NCI-H82 treated with DMSO at 0.1 percent for 48 hours (cell line): ENCODE data around the gene SFXN2.
"Not testable (repeated sequence)": the region's sequence is repeated elsewhere in the genome, so short reads cannot be mapped to it uniquely, and the experiment has no call there.

Experiments
- DNase-seq: peaks from one replicate; lab custom pipeline; 2025; ENCODE audit not compliant: unreplicated experiment; lab: John Stamatoyannopoulos, UW

Gene SFXN2

DNA sequence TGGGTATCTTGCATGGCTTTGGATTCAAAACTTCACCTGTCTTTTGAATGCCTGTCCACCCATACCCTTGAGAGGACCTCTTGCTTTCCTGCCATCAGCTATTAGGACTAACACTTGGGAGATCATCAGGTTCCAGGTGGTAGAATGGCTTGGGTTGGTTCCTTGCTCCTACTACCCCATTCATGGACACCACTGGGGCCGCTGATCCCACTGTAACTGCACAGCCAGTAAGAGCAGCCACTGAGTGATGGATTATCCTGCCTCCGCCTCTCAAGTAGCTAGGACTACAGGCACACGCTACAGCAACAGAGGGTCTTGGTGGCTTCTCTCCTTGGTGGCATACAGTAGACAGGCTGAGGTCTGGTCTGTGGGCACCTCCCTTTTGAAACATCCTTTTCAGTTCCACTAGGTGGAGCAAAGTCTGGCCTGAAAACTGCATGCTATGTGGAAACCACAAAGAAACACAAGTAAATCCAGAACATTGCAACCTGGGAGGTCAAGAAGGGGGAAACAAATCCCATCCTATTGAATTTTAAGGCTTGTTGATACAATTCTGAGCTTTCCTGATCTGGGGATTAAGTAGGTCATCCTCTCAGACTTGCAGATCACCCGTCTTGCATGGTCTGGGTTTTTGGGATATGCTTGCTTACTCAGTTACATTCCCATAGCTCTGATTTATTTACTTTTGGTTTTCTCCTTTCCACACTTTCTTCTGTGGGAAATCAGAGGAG is 38.7 kb downstream of the SFXN2 start:
- DNase-seq, result peak; percentile 6

DNA sequence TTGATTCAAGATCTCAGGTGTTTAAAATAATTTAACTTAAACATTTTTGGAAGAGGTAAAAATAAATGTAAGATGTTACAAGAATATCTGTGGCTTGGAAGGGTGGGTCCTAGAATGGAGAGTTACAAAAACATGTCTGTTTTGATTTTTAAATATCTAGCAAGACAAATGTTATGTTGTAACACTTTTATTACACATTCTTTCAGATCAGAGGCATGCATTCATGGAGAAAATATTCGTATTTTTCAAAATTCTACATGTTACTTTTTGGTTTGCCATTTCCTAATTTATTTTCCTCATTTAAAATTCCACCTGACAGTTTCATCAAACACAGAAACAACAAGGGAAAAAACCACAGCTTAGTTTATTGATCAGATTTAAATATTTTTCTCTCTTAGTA is 39.3 kb downstream of the SFXN2 start:
- no peak for DNase-seq

DNA sequence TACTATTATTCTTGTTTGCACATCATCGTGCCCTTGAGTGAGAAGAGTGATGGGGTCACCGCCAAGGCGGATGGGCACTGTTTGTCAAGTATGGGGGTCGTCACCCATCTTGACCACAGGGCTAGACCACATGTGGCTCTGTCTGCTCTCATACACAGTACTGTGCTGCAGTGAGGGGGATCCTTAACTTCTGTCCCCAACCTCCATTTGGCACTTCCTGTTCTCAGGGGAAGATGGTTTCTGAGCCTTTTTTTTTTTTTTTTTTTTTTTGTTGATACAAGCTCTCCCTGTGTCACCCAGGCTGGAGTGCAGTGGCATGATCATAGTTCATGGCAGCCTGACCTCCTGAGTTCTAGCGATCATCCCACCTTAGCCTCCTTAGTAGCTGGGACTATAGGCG is 42.9 kb downstream of the SFXN2 start:
- DNase-seq, result no peak

DNA sequence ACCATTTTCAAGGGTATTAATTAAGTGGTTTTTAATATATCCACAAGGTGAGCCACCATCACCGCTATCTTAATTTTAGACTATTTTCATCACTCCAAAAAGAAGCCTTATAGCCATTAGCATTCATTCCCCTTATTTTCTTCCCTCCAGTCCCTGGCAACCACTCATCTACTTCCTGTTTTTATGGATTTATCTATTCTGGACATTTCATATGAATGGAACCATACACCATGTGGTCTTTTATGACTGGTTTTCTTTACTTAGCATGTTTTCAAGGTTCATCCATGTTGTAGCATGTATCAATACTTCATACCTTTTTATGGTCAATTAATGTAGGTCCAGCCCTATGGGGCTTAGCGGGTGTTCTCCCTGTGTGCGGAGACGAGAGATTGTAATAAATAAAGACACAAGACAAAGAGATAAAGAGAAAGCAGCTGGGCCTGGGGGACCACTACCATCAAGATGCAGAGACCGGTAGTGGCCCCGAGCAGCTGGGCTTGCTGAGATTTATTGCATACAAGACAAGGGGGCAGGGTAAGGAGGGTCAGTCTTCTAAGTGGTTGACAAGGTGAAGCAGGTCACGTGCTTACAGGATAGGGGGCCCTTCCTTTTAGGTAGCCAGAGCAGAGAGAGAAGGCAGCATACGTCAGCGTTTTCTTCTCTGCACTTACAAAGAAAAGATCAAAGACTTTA is 44.0 kb downstream of the SFXN2 start:
- no peak for DNase-seq

DNA sequence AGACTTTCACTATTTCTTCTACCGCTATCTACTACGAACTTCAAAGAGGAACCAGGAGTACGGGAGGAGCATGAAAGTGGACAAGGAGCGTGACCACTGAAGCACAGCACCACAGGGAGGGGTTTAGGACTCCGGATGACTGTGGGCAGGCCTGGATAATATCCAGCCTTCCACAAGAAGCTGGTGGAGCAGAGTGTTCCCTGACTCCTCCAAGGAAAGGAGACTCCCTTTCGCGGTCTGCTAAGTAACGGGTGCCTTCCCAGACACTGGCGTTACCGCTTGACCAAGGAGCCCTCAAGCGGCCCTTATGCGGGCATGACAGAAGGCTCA is 44.5 kb downstream of the SFXN2 start:
- not testable (repeated sequence) for DNase-seq

DNA sequence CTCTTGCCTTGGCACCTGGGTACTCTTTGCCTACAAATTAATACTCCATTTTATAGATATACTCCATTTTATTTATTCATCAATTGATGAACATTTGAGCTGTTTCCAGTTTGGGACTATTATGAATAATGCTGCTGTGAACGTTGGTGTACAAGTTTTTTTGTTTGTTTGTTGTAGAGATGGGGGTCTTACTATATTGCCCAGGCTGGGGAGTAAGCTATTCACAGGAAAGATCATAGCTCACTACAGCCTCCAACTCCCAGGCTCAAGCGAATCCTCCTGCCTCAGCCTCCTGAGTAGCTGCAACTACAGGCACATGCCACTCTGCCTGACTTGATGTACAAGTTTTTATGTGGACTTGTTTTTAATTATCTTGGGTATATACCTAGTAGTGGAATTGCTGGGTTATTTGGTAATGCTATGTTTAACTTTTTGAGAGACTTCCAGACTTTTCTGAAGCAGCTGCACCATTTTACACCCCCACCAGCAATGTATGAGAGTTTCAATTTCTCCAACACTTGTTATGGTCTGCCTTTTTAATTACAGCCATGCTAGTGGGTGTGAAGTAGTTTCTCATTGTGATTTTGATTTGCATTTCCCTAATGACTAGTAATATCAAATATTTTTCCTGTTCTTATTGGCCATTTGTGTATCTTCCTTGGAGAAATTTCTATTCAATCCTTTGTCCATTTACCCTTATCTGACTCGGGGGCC is 45.2 kb downstream of the SFXN2 start:
- DNase-seq, result no peak

DNA sequence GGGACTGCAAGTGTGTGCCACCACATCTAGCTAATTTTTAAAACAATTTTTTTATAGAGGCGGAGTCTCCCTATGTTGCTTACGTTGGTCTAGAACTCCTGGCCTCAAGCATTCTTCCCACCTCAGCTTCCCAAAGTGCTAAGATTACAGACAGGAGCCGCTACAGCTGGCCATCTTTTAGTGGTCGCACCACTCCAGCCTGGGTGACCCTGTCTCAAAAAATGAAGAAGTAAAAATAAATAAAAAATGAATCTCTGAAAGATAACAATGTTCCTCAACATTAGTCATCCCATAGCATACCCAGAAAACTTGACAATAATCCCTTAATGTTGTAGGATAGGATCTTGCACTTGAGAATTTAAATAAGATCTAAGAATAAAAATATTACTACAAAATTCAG is 47.5 kb downstream of the SFXN2 start:
- no peak for DNase-seq

DNA sequence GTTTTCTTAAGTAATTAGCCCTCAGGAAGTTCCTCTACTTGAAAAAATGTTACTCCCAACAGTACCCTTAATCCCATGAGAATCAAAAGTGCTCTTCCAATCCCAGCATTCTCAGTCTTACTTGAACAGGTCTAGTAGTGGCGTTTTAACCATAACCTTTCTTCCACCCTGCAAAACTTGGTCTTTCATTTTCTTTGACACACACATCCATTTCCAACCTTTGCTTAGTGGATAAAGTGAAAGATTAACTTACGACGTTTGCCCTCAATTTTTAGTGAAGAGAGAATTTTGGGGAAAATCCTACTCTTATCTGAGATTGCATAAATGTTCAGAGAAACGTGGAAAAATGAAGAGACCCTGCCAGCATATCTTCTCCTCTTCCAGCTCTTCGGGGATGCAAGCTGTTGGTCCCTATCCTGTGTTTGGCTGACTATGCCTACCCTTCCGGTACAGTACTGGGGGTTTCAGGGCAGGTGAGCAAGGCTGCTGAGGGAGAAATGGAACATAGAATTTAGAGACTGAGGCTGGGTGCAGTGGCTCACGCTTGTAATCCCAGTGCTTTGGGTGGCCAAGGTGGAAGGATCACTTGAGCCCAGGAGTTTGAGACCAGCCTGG is 48.1 kb downstream of the SFXN2 start:
- DNase-seq, result no peak

DNA sequence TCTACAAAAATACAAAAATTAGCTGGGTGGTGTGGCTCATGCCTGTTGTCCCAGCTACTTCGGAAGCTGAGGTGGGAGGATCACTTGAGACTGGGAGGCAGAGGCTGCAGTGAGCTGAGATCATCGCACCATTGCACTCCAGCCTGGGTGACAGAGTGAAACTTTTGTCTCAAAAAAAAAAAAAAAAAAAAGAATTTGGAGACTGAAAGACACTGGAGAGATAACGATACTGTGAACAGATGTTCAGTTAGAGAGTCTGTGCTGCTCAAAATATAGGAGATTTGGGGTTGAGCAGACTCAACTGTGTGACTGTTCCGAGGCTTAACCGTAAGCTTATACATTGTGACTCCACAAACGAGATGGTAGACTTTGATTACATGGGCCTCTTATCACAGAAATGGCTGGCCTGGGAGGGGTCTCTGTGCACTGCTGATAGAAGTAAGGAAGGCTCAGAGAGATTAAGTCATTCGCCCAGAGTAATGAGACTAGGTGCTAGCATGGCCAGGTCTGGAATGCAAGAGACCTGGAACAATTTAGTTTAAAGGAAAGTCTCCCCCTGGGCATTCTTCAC is 48.7 kb downstream of the SFXN2 start:
- no peak for DNase-seq

DNA sequence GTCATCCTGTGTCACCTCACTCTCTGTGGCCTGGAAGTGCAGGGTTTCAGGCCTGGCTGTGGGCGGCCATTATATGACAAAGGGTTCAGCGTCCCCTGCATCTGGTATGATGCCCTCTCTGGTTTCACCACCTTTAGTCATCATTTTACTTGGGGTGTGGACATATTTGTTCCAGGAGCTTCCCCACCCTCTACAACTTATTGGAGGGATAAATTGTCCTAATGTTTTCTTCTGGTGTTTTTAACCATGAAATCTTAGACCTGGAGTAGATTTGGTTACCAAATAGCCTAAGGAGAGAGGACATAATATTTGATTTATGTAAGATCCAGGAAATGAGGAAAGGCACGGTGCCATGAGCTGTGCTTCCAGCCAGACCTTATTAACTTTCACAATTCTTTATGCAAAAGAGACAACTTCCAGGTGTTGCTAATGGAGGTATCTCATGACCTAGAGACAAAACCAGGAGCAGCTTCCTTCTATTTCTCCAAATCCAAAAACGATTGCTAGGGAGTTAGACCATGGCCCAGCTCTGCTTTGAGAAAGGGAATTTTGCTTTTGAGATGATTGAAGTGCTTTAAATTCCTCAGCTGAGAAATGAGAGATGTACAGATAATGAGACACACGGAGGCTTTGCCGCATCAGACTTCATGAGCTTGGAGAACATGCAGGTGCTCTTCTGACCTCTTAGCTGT is 50.2 kb downstream of the SFXN2 start:
- no peak for DNase-seq

DNA sequence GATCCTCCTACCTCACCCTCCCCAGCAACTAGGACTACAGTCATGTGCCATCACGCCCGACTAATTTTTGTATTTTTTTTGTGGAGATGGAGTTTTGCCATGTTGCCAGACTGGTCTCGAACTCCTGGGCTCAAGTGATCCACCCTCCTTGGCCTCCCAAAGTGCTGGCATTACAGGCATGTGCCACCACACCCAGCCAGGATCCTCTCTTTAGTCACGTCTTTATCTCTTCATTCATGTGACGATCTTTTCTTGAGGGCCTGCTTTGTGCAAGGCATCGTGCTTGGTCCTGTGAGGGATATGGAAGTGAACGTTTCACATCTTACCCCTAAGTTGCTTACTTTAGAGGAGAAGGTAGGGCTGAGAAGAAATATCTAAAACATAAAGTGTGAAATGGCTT is 50.9 kb downstream of the SFXN2 start:
- no peak for DNase-seq

DNA sequence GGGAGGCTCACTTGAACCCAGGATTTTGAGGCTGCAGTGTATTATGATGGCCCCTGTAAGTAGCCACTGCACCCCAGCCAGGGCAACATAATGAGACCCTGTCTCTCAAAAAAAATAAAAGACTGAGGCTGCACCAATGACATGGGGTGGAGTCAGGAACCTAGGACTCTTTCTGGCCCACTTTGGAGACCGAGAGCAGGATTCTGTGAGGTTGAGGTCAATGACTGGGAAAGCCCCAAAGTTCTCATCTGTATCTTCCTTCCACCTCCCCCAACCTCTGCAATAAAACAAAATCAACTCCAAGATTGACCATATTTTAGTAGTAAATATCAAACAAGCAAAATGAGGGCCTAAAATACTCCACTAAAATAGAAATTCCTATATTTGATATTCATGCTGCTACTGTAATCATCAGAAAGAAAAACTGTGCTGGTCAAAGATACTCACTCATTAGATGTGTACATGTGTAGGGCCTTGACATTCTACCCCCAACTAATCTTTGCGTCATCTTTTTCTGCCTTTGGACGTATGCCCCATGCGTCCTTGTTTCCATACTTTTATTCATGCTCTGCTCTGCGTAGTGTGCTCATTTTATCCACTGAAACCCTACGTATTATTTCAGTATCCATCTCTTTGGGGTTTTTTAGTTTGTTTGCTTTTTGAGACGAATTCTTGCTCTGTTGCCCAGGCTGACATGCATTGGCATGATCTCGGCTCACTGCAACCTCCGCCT is 53.2 kb downstream of the SFXN2 start:
- DNase-seq, result no peak

DNA sequence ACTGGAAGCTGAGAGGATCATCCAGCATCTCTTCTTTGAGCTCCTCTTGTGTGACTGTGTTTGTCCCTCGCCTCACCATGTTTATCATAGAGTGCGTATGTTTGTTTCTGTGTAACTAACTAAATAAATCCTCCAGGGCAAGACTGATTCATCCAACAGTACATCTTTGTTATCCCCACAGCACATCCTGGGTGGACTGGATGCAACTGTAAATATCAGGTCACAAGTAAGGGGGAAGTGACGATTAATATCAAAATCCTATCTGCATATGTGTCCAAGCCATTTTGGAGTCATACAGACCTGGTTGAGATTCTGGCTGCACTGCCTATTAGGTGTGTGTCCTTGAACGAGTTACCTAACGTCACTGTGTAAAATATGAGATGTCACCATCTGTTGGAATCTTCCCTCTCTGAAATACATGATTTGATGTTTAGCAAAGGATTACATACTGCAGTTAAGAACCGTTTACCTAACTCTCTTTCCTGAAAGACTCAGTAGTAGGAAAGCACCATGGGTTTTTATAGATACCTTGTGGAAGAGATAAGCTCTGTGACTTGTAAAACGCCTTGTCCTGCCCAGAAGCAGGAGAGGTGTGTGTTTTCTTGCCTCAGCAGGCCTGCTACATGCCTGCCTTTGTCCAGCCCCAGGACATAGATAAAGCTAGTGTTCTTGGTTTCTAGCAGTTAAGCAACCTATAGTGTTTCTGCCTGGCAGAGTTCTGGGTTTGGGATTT is 55.1 kb downstream of the SFXN2 start:
- no peak for DNase-seq

DNA sequence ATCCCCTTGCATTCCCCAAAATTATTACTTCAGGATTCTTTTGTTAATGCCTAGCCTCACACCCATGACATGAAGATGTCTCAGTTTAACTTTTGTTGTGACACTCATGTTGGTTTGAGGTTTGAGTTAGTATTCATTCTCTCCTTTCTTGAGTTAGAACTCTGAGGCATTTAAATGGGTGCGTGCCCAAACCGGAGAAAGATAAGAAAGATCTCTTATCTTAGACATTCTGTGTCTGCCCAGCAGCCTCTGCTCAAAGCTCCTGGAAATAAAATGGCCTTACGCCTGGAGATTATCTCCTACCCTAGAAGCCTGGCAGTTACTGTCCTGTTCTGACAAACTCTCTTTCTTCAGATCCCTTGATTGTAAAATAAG is 55.7 kb downstream of the SFXN2 start:
- DNase-seq, result no peak

DNA sequence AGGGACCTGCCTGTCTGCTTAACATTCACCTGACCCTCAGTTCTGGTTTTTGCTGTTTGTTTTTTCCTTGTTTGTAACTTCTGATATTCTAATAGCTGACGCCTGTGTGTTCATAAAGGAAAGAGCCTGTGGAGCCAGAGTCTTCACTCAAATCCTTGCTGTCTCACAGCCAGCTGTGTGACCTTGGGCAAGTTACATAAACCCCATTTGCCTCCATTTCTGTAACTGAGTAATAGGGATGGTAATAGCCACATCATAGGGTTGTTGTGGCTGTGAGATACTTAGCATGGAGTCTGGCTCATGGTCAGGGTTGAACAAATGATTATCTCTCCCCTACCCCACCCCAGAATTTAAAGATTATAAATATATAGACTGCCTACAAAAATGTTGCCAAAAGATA is 56.4 kb downstream of the SFXN2 start:
- no peak for DNase-seq

DNA sequence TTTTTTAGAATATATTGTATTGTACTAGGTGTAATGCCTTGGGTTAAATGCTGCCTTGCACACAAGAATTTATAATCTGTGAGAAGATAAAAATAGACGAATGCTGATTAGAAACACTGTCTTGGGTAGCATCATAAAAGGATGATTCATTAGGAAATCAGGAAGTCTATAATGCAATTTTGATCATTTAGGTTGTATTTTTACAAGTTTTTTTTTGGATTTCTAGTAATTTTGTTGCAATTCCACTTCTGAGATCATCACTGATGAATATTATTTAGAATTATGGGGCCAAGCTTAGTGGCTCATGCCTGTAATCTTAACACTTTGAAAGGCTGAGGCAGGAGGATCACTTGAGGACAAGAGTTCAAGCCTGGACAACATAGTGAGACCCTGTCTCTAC is 58.9 kb downstream of the SFXN2 start:
- DNase-seq, result no peak

DNA sequence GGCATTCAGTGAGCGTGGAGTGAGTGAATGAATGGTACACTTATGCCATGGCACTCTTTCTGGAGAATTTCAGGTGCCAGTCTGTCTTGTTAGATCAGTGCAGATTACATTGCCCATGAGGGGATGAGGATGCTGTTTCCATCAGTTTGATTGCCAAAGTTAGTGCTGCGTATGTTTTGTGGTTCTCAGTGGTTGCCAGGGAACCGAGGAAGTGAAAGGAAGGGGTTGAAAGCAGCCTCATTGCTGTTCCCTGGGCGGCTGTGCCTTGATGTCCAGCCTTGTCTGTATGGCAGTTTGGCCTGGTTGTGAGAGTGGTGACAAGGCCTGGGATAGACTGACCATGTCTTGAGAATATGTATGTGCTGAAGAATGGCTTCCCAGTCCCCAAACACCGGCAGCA is 59.5 kb downstream of the SFXN2 start:
- DNase-seq, result no peak

DNA sequence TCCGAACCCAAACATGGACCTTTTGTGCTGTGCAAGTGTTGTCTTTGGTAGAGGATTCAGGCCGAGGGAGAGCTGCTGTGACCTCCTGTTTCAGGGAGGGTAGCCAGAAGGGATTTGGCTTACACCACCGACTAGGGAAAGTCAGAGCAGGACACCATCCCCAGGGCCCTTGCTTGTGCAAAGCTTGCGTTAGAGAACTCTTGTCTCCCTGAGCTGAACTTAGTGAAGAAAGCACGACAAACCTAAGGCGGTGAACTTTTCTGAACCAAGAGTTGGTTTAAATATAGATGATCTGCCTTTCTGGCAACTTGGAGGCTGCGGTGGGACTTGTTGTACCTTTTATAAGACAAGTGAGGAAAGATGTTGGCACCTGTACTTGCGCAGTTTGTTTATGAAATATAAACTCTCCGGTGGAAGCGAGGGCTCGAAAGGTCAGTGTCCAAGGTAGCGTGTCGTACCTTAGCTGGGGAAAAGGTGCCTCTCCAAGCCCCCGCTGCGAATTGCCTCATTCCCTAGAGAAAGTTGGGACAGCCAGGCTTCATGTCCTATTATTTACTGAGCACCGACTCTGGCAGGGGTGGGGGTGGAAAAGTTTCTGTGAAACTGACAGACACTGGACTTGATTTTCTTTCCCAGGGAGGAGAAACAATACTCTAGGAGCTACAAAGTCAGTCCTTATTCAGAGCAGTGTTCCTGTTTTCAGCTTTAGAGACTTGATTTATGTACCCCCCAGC is 60.9 kb downstream of the SFXN2 start:
- DNase-seq, result no peak
